Sigmoid colon (tissue), 7 donors: ENCODE results near the gene ARRB1. TPM values are rescaled to one million over a fixed set of nuclear protein-coding genes. Genes with fewer than 3 reads are reported as not detected.

Source experiments
- DNase-seq: peaks from one replicate; pipeline ENCODE4 v3.0.0-alpha.2; 2019
- H3K27ac ChIP-seq, 4 donors: fragments of 200-600 bp; sonication (generic); one replicate each; pipeline ENCODE4 v1.5.1; 2016 to 2019; ENCODE audit warnings: mild to moderate bottlenecking in 1 of 4
- H3K27me3 ChIP-seq, 3 donors: fragments of 200-600 bp; sonication (generic); one replicate each; pipeline ENCODE4 v1.5.1; 2019; ENCODE audit warnings: mild to moderate bottlenecking in 1 of 3
- H3K36me3 ChIP-seq, 4 donors: fragments of 200-600 bp; sonication (generic); one replicate each; pipeline ENCODE4 v1.5.1; 2016 to 2019
- H3K4me1 ChIP-seq, 4 donors: fragments of 200-600 bp; sonication (generic); one replicate each; pipeline ENCODE4 v1.5.1; 2017 to 2019
- H3K4me3 ChIP-seq, 4 donors: fragments of 200-600 bp; sonication (generic); one replicate each; pipeline ENCODE4 v1.5.1; 2017 to 2019; ENCODE audit warnings: mild to moderate bottlenecking in 2 of 4, moderate library complexity in 1 of 4
- H3K9me3 ChIP-seq, 4 donors: fragments of 200-600 bp in 3 of 4; sonication (generic) in 3 of 4; one replicate each; pipeline versions ENCODE4 v1.5.1 to v1.6.1; 2013 to 2019
- CTCF ChIP-seq, 4 experiments: fragments of 450-650 bp in 3 of 4; fragments of 200-600 bp in 1 of 4; IDR thresholded peaks; one replicate each; pipeline ENCODE4 v1.5.1; 2016 to 2019; ENCODE audit warnings: antibody characterized with exemption in 4 of 4, mild to moderate bottlenecking in 3 of 4, moderate library complexity in 2 of 4
- EP300 ChIP-seq, 4 donors: sonication (generic); formaldehyde crosslinking; IDR thresholded peaks; one replicate each; pipeline ENCODE4 v1.6.1; 2017; ENCODE audit warnings: antibody characterized with exemption in 4 of 4
- POLR2A ChIP-seq, 2 donors: fragments of 450-650 bp; IDR thresholded peaks; one replicate each; pipeline ENCODE4 v1.6.1; 2016; ENCODE audit warnings: antibody characterized with exemption in 2 of 2, mild to moderate bottlenecking in 2 of 2, moderate library complexity in 2 of 2
- POLR2AphosphoS5 ChIP-seq, 4 donors: sonication (generic); formaldehyde crosslinking; IDR thresholded peaks; one replicate each; pipeline ENCODE4 v1.6.1; 2017; ENCODE audit warnings: antibody characterized with exemption in 4 of 4
- WGBS, 2 donors: extraction: QIAGEN DNeasy Blood & Tissue Kit; methylation state at CpG; one replicate each; pipeline ENCODE4 v1.1.7; 2013; 5-methylcytosine and 5-hydroxymethylcytosine counted together
- intact Hi-C: fragments of 100-400 bp; cut with DNase I; formaldehyde crosslinking; loops from one replicate; pipeline ENCODE4 v1.15.1; 2023
- polyA plus RNA-seq, 3 donors: library from polyadenylated mRNA; stranded (reverse); fragments of 200-250 nt; gene quantifications; one replicate each; pipeline ENCODE4 v1.2.3, GENCODE V29; 2013
- total RNA-seq, 4 donors: library from RNA; depleted of rRNA; stranded (reverse); fragments of >200 nt; gene quantifications; one replicate each; pipeline ENCODE4 v1.1.0, GENCODE V29; 2016
- donor health status: healthy with polysubstance abuse.
- donor health status: Bipolar disorder and iron deficiency.
- donor health status: healthy.

ARRB1 gene
- total and polyA plus RNA-seq, 7 donors = 24.0 to 96.7 (median 45.6) TPM

- peak overlapping the region in 2 of 4 donors; percentile 18 to 74 for H3K27ac ChIP-seq
- no peak for TF ChIP-seq POLR2A (IDR thresholded peaks at IDR 0.05)
- TF ChIP-seq EP300 (IDR thresholded peaks at IDR 0.05) = no peak
- TF ChIP-seq CTCF (IDR thresholded peaks at IDR 0.05) = no peak
- no peak for TF ChIP-seq POLR2AphosphoS5 (IDR thresholded peaks at IDR 0.05)
- H3K4me1 ChIP-seq = peaks cover 0 to 37% (median 33%) of the 10 kb centered on the region in 4 donors
- H3K27me3 ChIP-seq = no peaks in the 10 kb centered on the region
- intact Hi-C loops = no loop called here
- no peaks in the 10 kb centered on the region for H3K36me3 ChIP-seq
- H3K4me3 ChIP-seq = no peak overlapping the region
- H3K9me3 ChIP-seq = no peaks in the 10 kb centered on the region
- 18 to 68% methylated on average over 11 of the region's 11 CpGs for WGBS, 2 donors
- DNase-seq = no peak
Observed at GRCh38 chr11:75319035-75319877, 32.2 kb downstream of the ARRB1 start.

GRCh38 chr11:75317446-75318122, 33.9 kb downstream of the ARRB1 start:
- Histone ChIP-seq H3K9me3 (no peaks in the 10 kb centered on the region), H3K27ac (peak overlapping the region in 1 of 4 donors; percentile 59), H3K27me3 (no peaks in the 10 kb centered on the region), H3K4me3 (no peak overlapping the region), H3K4me1 (peaks cover 0 to 52% (median 48%) of the 10 kb centered on the region in 4 donors), H3K36me3 (no peaks in the 10 kb centered on the region)
- intact Hi-C loops = no loop called here
- DNase-seq = no peak
- no peak for TF ChIP-seq CTCF (IDR thresholded peaks at IDR 0.05)
- TF ChIP-seq EP300 (IDR thresholded peaks at IDR 0.05) = no peak
- no peak for TF ChIP-seq POLR2AphosphoS5 (IDR thresholded peaks at IDR 0.05)
- TF ChIP-seq POLR2A (IDR thresholded peaks at IDR 0.05) = no peak
- 65 to 81% methylated on average over 12 of the region's 12 CpGs for WGBS, 2 donors

- H3K9me3 ChIP-seq = no peaks in the 10 kb centered on the region
- H3K4me3 ChIP-seq = no peak overlapping the region
- no peak for TF ChIP-seq POLR2AphosphoS5 (IDR thresholded peaks at IDR 0.05)
- no peak for TF ChIP-seq EP300 (IDR thresholded peaks at IDR 0.05)
- TF ChIP-seq CTCF (IDR thresholded peaks at IDR 0.05) = no peak
- TF ChIP-seq POLR2A (IDR thresholded peaks at IDR 0.05) = no peak
- intact Hi-C loops = no loop called here
- 72 to 80% methylated on average over 6 of the region's 6 CpGs for WGBS, 2 donors
- no peaks in the 10 kb centered on the region for H3K36me3 ChIP-seq
- DNase-seq = no peak
- no peaks in the 10 kb centered on the region for H3K27me3 ChIP-seq
- H3K4me1 ChIP-seq = peaks cover 0 to 67% (median 60%) of the 10 kb centered on the region in 4 donors
- peak overlapping the region in 1 of 4 donors; percentile 87 for H3K27ac ChIP-seq
Observed at GRCh38 chr11:75315439-75315805, 36.0 kb downstream of the ARRB1 start.

- no peak for TF ChIP-seq POLR2AphosphoS5 (IDR thresholded peaks at IDR 0.05)
- TF ChIP-seq POLR2A (IDR thresholded peaks at IDR 0.05) = no peak
- TF ChIP-seq CTCF (IDR thresholded peaks at IDR 0.05) = no peak
- TF ChIP-seq EP300 (IDR thresholded peaks at IDR 0.05) = no peak
- H3K9me3 ChIP-seq = no peaks in the 10 kb centered on the region
- H3K4me1 ChIP-seq = peaks cover 0 to 62% (median 57%) of the 10 kb centered on the region in 4 donors
- no peak overlapping the region for H3K4me3 ChIP-seq
- H3K27me3 ChIP-seq = no peaks in the 10 kb centered on the region
- 71 to 90% methylated on average over 16 of the region's 16 CpGs for WGBS, 2 donors
- H3K36me3 ChIP-seq = no peaks in the 10 kb centered on the region
- intact Hi-C loops = no loop called here
- H3K27ac ChIP-seq = peak overlapping the region in 1 of 4 donors; percentile 87
- DNase-seq = peak; percentile 54
Observed at GRCh38 chr11:75314771-75315438, 36.6 kb downstream of the ARRB1 start.
